DMS153 treated with DMSO at 0.1 percent for 48 hours (cell line): ENCODE data around the gene GFPT1.
"Not testable (repeated sequence)": the region's sequence is repeated elsewhere in the genome, so short reads cannot be mapped to it uniquely, and the experiment has no call there.

Experiments used
- DNase-seq: peaks from one replicate; lab custom pipeline; 2025; ENCODE audit not compliant: unreplicated experiment; lab: John Stamatoyannopoulos, UW

GFPT1 gene

DNA sequence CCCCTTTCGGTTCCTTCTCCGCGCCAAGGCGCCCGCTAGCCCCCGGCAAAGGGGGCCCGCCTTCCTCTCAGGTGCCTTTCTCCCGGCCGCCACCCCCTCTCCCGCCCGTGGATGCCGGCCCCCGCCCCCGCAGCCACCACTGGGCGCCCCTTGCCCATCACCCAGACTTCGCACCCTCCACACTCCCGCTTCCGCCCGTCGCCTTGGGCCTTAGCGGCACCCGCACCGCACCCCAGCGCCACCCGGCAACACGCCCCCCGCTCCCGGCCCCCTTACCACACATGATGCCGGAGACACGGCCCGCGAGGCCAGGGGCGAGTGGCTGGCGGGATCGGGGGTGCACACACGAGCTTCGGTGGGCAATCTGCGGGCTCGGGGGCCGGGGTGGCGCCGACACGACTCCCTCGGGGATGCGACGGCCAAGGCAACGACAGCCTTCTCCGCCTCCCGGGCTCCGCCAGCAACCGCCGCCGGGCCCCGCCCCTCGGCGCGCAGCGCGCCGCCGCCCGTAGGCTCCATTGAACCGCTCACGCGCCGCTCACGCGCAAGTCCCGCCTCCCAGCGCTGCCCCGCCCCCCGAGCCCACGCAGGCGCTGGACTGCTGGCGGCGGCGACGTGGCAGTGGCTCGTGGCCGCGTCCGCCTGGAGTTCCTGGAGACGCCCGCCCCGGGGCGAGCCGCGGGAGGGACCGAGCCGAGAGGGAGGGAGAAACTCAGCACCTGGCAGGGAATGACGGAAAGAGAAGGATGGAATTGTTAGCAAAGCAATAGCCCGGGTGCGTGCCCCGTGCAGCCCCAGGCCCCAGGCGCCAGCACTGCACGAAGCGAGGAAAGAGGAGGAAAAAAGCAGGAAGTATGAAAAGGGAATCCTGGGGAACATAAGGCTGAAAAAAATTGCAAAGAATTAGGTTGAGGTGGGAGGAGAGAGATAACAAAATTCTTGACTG, at the start of gene GFPT1:
TSS of gene GFPT1 (minus strand) at position 439 of the 946 bp plus-strand sequence. CDS start at position 283, 156 bp downstream.
- DNase-seq = peak; percentile 78

- DNase-seq = no peak
Measured at GRCh38 chr2:69436596-69436937, 49.5 kb upstream of the GFPT1 start.

GRCh38 chr2:69434753-69435152, 47.7 kb upstream of the GFPT1 start:
- DNase-seq = no peak

GRCh38 chr2:69429491-69430183, 42.6 kb upstream of the GFPT1 start:
- DNase-seq = no peak

GRCh38 chr2:69428981-69429380, 42.0 kb upstream of the GFPT1 start:
- no peak for DNase-seq

- DNase-seq = no peak
Measured at GRCh38 chr2:69424419-69424818, 37.4 kb upstream of the GFPT1 start.

GRCh38 chr2:69422198-69422597, 35.2 kb upstream of the GFPT1 start:
- no peak for DNase-seq

DNA sequence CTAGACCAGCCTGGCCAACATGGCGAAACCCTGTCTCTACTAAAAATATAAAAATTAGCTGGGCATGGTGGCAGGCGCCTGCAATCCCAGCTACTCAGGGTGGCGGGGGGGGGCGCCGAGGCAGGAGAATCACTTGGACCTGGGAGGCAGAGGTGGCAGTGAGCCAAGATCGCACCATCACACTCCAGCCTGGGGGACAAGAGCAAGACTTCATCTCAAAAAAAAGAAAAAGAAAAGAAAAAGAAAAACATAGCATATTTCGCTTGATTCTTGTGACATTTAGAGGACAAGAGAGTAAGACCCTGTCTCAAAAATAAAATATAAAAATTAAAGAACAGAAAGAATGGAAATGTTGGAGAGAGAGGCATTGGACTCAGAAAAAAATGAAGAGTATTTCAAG, 32.1 kb upstream of the GFPT1 start:
- not testable (repeated sequence) for DNase-seq

DNA sequence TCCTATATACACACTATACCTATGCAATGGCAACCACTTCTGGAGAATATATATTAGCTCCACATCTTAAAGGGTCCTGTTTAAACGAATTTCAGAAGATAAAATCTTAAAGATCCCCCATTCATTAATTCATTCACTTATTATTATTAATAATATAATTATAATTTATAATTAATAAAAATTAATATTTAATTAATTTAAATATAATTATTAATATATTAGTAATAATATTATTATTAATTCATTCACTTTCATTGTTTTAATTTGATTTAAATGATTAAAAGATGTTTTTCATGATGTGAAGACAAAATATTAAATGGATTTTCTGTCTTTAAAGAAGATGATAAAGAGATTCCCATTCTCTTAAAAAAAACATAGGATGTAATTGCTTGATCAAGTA, 29.1 kb upstream of the GFPT1 start:
- DNase-seq = no peak

GRCh38 chr2:69411120-69411519, 24.1 kb upstream of the GFPT1 start:
- DNase-seq = no peak

- DNase-seq = no peak
Measured at GRCh38 chr2:69405306-69405705, 18.3 kb upstream of the GFPT1 start.

DNA sequence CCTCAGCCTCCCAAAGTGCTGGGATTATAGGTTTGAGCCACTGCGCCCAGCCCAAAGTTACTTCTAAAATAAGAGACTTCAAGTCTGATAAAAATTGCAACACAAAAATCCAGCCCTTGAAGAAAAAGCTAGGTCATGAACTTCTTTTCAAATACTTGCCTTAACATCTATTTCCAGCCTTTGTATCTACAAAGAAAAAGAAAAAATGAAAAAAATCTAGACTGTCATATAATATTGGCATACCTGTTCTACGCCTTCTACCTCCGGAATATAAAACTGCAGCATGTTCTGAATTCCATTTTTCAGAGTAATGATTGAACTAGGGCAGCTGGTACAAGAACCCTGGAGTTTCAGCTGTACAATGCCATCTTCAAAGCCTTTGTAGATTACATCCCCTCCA, 13.1 kb upstream of the GFPT1 start:
- DNase-seq = no peak

DNA sequence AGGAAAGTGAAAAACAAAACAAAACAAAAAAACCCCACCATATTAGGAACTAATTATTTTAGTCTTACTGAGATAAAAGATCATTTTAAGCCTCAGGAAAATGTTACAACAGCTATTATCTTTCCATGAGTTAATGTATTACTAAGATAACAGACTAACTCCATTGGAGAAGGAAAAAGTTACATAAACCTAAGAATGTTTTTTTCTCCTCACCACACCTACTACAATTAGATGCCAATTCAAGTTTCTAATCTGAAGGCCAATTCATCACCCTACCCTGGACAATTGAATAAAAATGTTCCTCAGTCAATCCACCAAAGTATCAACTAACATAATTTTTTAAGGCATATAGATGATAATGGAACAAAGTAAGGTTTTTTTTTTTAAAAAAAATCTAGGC, 10.2 kb upstream of the GFPT1 start:
- DNase-seq = no peak

- no peak for DNase-seq
Measured at GRCh38 chr2:69395866-69396265, 8.8 kb upstream of the GFPT1 start.

DNA sequence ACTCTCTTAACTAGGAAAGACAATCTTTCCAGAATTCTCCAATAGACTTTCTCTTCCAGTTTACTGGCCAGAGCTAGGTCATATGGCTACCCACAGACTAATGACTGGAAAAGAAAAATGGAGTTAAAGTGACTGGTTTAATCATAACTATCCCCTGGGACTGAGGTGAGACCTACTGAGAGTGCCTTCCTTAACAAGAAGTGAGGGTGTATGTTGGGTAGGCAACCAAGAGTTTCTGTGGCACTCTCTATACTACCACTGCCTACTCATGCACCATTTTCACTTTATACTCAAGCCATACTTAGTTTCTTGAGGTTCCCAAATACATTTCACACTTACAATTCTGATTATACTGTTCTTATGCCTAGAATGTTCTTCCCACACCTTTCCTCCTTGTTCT, 6.9 kb upstream of the GFPT1 start:
- DNase-seq = no peak

DNA sequence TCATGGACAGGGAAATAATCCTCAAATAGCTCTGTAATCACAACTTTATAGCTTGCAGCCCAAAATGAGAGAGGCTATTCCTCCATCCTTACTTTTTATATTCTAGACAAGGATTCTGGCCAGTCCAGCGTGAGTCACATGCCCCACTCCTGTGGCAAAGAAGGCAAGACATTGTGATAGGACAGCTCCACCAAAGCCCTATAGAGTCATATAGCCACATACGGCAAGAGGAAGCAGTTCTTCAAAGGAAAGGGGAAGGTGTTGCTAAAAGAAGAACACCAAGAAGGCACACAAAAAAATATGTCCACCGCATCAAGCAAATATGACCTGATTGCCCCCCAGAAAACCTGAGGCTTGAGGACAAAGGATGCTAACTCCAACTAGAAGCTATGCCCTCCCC, 3.4 kb upstream of the GFPT1 start:
- DNase-seq = no peak

DNA sequence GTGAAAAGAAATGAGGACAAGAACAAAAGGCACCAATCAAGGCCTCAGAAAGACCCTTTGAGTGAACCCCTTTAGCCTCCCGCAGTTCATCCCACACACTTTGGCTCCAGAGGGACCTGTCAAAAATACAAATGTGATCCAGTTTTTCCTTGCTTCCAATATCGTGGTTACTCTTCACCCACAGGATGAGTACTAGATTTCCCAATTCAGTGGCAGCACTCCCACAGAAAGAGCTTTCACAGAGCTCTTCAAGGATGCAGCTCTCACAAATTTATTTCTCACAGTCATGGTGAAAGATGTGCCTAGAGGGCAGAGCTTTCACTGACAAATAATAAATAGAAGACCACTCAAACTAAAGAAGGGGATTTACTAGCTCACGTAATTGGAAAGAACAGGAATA, 3.0 kb upstream of the GFPT1 start:
- no peak for DNase-seq

- no peak for DNase-seq
Measured at GRCh38 chr2:69389271-69389670, 2.2 kb upstream of the GFPT1 start.

DNA sequence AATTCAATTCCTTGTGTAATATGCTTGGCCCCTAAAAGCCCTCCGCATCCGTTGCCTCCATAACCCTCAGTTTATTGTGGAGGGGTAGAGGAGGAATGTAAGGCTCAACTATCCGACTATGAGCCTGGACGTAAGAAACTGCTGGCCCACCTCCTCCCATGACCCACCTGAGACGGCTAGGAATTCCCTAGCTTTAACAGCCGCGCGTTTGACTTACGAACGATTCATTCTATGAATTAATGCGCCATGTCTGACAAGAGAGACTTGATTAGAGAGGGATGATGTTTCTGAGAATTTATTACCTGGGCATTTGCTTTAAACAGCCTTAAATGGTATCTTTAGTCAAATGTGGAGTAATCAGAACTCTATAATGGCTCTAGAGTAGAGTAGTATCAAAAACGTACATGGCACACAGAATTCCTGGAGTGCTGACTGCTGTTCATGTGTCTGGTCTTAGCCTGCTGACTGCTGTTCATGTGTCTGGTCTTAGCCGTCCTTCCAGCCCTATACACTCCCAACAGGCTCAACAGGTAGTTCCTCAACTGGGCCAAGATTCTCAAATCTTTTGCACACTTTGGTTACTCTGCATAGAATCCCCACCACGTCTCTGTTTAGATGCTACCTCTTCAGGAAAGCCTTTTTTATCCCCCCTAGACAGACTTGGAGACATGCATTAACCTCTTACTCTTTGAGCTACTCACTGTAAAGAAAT, 899 bp upstream of the GFPT1 start:
- peak; percentile 8 for DNase-seq

DNA sequence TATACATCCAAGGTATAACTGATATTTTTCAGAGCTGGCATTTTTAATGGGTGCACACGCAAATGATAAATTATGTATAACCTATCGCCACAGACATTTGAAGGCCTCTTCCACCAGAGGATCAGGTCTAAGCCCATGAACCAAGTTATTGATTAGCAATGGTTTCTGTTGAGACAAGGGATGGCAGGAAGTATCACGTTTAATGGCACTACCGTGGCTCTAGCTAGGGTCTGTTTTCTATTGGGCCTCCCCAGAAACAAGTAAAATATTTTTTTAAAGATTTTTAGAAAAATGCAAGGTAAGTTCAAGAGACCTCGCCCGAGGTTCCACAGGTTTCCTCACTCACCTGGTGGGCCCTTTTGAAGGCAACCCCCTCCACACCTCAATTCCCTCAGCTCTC, 667 bp downstream of the GFPT1 start:
- DNase-seq = peak; percentile 6

DNA sequence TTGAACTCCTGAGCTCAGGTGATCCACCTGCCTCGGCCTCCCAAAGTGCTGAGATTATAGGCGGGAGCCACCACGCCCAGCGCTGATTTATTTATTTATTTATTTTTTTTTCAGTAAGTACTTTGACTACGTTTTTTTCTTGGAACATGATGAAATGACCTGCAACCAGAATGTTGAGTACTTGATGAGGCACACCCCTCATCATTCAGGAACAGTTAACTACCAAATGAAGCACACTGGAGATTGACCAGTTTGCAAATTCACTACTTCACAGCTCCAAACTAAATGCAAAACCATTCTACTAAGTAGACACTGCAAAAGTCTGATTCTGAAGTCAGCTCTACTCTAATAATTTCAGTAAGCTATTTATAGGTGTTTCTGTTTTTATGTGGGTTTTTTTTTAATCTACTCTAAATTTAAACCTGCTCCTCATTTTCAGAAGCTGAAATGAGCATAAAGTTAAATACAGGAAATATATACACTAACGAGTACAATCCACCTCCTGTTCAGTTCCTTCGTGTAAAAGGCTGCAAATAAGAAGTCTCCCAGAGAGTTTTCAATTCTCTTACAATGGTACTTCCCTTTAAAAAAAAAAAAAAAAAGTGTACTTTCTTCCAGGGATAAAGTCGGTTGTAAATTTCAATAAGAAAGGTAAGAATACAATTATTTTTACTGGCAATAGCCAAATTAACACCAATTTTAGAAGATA, 1.4 kb downstream of the GFPT1 start:
- DNase-seq = no peak
